DOHH2 (cell line): ENCODE data around the gene NR3C2.

Source experiments
- H3F3A ChIP-seq: fragments of 200-600 bp; sonication (generic), shearing (Covaris generic); 2 replicates; pipeline ENCODE4 v1.6.0; 2016; ENCODE audit warnings: antibody characterized with exemption, mild to moderate bottlenecking; ENCODE audit not compliant: control insufficient read depth, insufficient read depth
- H3K27ac ChIP-seq: fragments of 200-600 bp; sonication (generic); 2 replicates; pipeline ENCODE4 v1.5.1; 2014; ENCODE audit warnings: low read depth, mild to moderate bottlenecking, low read length, moderate library complexity
- H3K27me3 ChIP-seq: fragments of 200-600 bp; sonication (generic); 2 replicates; pipeline ENCODE4 v1.6.1; 2014; ENCODE audit warnings: mild to moderate bottlenecking, low read length, mixed read lengths; ENCODE audit not compliant: control insufficient read depth
- H3K36me3 ChIP-seq: fragments of 200-600 bp; sonication (generic); 2 replicates; pipeline ENCODE4 v1.6.1; 2014; ENCODE audit warnings: mild to moderate bottlenecking, low read length, moderate library complexity, mixed read lengths; ENCODE audit not compliant: control insufficient read depth
- H3K4me1 ChIP-seq: fragments of 200-600 bp; sonication (generic); 2 replicates; pipeline ENCODE4 v1.6.1; 2014; ENCODE audit warnings: mild to moderate bottlenecking, low read length, mixed read lengths; ENCODE audit not compliant: control insufficient read depth
- H3K4me2 ChIP-seq: fragments of 200-600 bp; sonication (generic); 2 replicates; pipeline ENCODE4 v1.6.0; 2014; ENCODE audit warnings: mild to moderate bottlenecking, low read length, moderate library complexity
- H3K4me3 ChIP-seq: fragments of 200-600 bp; sonication (generic); 2 replicates; pipeline ENCODE4 v1.5.1; 2014; ENCODE audit warnings: mild to moderate bottlenecking, low read length, mixed read lengths
- H3K79me2 ChIP-seq: fragments of 200-600 bp; sonication (generic); 2 replicates; pipeline ENCODE4 v1.6.1; 2014; ENCODE audit warnings: mild to moderate bottlenecking, low read length, mixed read lengths; ENCODE audit not compliant: control insufficient read depth
- H3K9me2 ChIP-seq: fragments of 200-600 bp; sonication (generic); replicated peaks from 2 replicates; pipeline ENCODE4 v1.6.1; 2014; ENCODE audit warnings: mild to moderate bottlenecking, low read length, mixed read lengths; ENCODE audit not compliant: control insufficient read depth
- H3K9me3 ChIP-seq: fragments of 200-600 bp; sonication (generic); 2 replicates; pipeline ENCODE4 v1.6.1; 2014; ENCODE audit warnings: antibody characterized with exemption, low read length, mixed read lengths; ENCODE audit not compliant: control insufficient read depth, insufficient read depth
- H4K20me1 ChIP-seq: fragments of 200-600 bp; sonication (generic); 2 replicates; pipeline ENCODE4 v1.6.0; 2014; ENCODE audit warnings: low read depth, mild to moderate bottlenecking, antibody characterized with exemption, low read length, moderate library complexity; ENCODE audit not compliant: control insufficient read depth, insufficient read depth
- EZH2phosphoT487 ChIP-seq: fragments of 200-600 bp; sonication (generic); IDR thresholded peaks from 2 replicates; pipeline ENCODE4 v1.6.1; 2017; ENCODE audit warnings: borderline replicate concordance, mild to moderate bottlenecking, antibody characterized with exemption, low read length, moderate library complexity, mixed read lengths
- TF ChIP-seq, protein P1 (sequence below): fragments of 200-600 bp; sonication (generic); IDR thresholded peaks from one replicate; pipeline ENCODE4 v1.5.1; 2014; ENCODE audit warnings: antibody characterized with exemption, mild to moderate bottlenecking, low read depth, low read length; ENCODE audit not compliant: poor library complexity, severe bottlenecking

NR3C2 gene

GRCh38 chr4:148366251-148366650 lies 76.0 kb downstream of the NR3C2 start:
- Histone ChIP-seq H4K20me1 (no peaks in the 10 kb centered on the region), H3K4me1 (no peaks in the 10 kb centered on the region), H3K9me2 (no peaks in the 10 kb centered on the region), H3F3A (no peaks in the 10 kb centered on the region), H3K27me3 (no peaks in the 10 kb centered on the region), H3K79me2 (no peaks in the 10 kb centered on the region), H3K4me2 (no peak overlapping the region), H3K4me3 (no peak overlapping the region), H3K27ac (no peak overlapping the region), H3K36me3 (no peaks in the 10 kb centered on the region), H3K9me3 (no peaks in the 10 kb centered on the region)
- TF ChIP-seq, protein P1, sequence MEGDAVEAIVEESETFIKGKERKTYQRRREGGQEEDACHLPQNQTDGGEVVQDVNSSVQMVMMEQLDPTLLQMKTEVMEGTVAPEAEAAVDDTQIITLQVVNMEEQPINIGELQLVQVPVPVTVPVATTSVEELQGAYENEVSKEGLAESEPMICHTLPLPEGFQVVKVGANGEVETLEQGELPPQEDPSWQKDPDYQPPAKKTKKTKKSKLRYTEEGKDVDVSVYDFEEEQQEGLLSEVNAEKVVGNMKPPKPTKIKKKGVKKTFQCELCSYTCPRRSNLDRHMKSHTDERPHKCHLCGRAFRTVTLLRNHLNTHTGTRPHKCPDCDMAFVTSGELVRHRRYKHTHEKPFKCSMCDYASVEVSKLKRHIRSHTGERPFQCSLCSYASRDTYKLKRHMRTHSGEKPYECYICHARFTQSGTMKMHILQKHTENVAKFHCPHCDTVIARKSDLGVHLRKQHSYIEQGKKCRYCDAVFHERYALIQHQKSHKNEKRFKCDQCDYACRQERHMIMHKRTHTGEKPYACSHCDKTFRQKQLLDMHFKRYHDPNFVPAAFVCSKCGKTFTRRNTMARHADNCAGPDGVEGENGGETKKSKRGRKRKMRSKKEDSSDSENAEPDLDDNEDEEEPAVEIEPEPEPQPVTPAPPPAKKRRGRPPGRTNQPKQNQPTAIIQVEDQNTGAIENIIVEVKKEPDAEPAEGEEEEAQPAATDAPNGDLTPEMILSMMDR, result no peak
- TF ChIP-seq EZH2phosphoT487, result no peak

DNA sequence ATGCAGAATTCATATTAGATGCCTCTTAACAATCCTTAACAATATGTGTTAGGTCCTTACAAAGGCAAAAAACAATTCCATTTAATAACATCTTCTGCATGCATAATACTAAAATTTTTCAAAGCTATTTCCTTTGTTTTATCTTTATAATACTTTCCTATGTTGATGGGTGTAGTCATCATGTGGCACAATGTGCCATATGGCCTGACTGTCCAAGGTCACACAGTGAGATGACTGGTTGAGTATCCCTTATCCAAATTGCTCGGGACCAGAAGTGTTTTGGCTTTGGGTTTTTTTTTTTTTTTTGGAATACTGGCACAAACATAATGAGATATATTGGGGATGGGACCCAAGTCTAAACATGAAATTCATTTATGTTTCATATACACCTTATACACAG lies 77.7 kb downstream of the NR3C2 start:
- no peak overlapping the region for H3K27ac ChIP-seq
- H3F3A ChIP-seq, result no peaks in the 10 kb centered on the region
- H3K79me2 ChIP-seq, result no peaks in the 10 kb centered on the region
- no peak overlapping the region for H3K4me2 ChIP-seq
- H3K27me3 ChIP-seq, result no peaks in the 10 kb centered on the region
- no peaks in the 10 kb centered on the region for H3K9me2 ChIP-seq
- TF ChIP-seq, protein P1, result no peak
- TF ChIP-seq EZH2phosphoT487, result no peak
- H3K36me3 ChIP-seq, result no peaks in the 10 kb centered on the region
- H3K4me1 ChIP-seq, result no peaks in the 10 kb centered on the region
- H4K20me1 ChIP-seq, result no peaks in the 10 kb centered on the region
- no peaks in the 10 kb centered on the region for H3K9me3 ChIP-seq
- no peak overlapping the region for H3K4me3 ChIP-seq

DNA sequence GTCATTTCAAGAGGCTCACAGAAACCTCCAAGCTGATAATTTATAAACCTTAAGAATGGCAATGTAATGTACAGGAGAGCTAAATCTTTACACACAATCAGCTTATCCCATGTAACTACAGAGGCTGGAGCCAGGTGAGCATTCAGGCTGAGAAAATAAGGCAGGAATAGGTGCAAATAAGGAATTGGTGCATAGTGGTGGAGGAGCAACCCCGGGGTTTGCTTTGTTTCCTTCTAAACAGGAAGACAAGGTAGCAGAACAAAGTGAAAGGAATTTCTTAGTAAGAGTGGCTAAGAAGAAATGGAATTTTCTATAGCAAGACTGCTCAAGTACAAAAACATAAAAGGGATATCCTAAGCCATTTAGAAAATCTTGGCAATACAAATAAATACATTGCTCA lies 82.4 kb downstream of the NR3C2 start:
- TF ChIP-seq, protein P1, result no peak
- no peak for TF ChIP-seq EZH2phosphoT487
- Histone ChIP-seq H3K36me3 (no peaks in the 10 kb centered on the region), H3K4me2 (no peak overlapping the region), H3K9me2 (no peaks in the 10 kb centered on the region), H4K20me1 (no peaks in the 10 kb centered on the region), H3K4me1 (no peaks in the 10 kb centered on the region), H3K9me3 (no peaks in the 10 kb centered on the region), H3F3A (no peaks in the 10 kb centered on the region), H3K4me3 (no peak overlapping the region), H3K27me3 (no peaks in the 10 kb centered on the region), H3K79me2 (no peaks in the 10 kb centered on the region), H3K27ac (no peak overlapping the region)
